NCI-H345 treated with DMSO at 0.1 percent for 48 hours (cell line): Measurements from ENCODE around the gene UBN2.

Experiments
- DNase-seq: peaks from one replicate; lab custom pipeline; 2025; ENCODE audit not compliant: unreplicated experiment; lab: John Stamatoyannopoulos, UW

UBN2 gene

GRCh38 chr7:139341776-139342226, 110.8 kb downstream of the UBN2 start:
- peak; percentile 48 for DNase-seq

GRCh38 chr7:139345042-139345441, 114.0 kb downstream of the UBN2 start:
- no peak for DNase-seq

- DNase-seq: no peak
Measured at GRCh38 chr7:139351027-139351426, 120.0 kb downstream of the UBN2 start.

DNA sequence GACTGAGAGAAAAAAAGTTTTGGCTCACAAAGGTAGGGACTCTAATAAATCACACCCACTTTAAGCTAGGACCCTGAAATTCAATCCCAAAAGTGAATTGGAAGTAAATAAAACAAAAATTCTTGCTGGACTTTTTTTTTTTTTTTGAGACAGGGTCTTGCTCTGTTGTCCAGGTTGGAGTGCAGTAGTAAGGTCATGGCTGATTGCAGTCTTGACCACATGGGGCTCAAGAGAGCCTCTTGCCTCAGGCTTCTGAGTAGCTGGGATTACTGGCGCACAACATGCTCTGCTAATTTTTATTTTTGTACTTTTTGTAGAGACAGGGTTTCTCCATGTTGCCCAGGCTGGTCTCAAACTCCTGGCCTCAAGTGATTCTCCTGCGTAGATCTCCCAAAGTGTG, 123.7 kb downstream of the UBN2 start:
- DNase-seq: no peak

GRCh38 chr7:139355320-139355719, 124.3 kb downstream of the UBN2 start:
- no peak for DNase-seq
